ENCODE data around the gene RIPK3.

DNA sequence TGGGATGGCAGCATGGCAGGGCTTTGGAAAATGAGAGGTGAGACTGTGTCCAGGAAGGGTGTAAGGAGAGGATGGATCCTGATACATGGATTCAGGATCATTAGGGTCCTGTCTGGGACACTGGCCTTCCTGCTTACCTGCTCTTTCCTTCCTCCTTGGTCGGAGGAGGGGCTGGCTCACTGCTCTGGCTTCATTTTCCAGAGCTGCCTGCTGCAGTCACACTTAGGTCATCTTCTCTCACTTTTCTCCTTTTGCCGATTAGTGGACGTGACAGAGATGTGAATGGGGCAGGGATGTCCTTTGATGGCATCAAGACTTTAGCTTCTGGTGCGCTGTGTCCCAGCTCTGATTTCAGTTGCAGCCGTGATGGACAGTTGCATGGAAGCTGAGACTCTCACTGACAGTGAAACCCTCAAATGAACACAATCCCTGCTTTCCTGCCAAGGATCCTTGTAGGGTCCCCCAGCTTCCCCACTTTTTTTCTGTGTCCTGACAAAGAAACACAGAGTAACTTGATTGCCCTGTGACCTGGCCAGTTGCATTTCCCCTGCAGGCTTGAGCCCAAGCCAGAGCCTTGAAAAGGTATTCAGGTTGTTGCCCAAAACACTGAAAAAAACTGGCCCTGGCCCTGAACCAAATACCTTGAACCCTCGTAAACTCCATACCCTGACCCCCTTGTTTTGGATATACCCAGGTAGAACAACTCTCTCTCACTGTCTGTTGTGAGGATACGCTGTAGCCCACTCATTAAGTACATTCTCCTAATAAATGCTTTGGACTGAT lies 31.3 kb downstream of the RIPK3 start:
- TF ChIP-seq, protein P1, sequence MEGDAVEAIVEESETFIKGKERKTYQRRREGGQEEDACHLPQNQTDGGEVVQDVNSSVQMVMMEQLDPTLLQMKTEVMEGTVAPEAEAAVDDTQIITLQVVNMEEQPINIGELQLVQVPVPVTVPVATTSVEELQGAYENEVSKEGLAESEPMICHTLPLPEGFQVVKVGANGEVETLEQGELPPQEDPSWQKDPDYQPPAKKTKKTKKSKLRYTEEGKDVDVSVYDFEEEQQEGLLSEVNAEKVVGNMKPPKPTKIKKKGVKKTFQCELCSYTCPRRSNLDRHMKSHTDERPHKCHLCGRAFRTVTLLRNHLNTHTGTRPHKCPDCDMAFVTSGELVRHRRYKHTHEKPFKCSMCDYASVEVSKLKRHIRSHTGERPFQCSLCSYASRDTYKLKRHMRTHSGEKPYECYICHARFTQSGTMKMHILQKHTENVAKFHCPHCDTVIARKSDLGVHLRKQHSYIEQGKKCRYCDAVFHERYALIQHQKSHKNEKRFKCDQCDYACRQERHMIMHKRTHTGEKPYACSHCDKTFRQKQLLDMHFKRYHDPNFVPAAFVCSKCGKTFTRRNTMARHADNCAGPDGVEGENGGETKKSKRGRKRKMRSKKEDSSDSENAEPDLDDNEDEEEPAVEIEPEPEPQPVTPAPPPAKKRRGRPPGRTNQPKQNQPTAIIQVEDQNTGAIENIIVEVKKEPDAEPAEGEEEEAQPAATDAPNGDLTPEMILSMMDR (IDR thresholded peaks at IDR 0.05; ENCODE audit: control extremely low read depth in 1 of 3, insufficient read depth in 1 of 3, low read depth in 1 of 3, low read length in 3 of 3): no peak
- TF ChIP-seq ZNF274 (IDR thresholded peaks at IDR 0.05; ENCODE audit: borderline replicate concordance, extremely low read depth, low read length) (no peak), EZH2 (IDR thresholded peaks at IDR 0.05; ENCODE audit: low read depth, low read length, severe bottlenecking) (no peak), SIN3A (conservative IDR thresholded peaks at IDR 0.05 in 1 of 2, IDR thresholded peaks at IDR 0.05 in 1 of 2; ENCODE audit: low read depth in 1 of 2, low read length in 2 of 2) (no peak), SP2 (IDR thresholded peaks at IDR 0.05; ENCODE audit: low read length) (no peak), TAF1 (IDR thresholded peaks at IDR 0.05; ENCODE audit: low read depth, low read length) (no peak), EGR1 (IDR thresholded peaks at IDR 0.05; ENCODE audit: borderline replicate concordance, low read depth, low read length) (no peak), CREB1 (IDR thresholded peaks at IDR 0.05) (no peak), POLR2AphosphoS5 (IDR thresholded peaks at IDR 0.05; ENCODE audit: low read depth, low read length) (no peak), SIRT6 (IDR thresholded peaks at IDR 0.05; ENCODE audit: low read length) (no peak)
- TF ChIP-seq, protein P2, sequence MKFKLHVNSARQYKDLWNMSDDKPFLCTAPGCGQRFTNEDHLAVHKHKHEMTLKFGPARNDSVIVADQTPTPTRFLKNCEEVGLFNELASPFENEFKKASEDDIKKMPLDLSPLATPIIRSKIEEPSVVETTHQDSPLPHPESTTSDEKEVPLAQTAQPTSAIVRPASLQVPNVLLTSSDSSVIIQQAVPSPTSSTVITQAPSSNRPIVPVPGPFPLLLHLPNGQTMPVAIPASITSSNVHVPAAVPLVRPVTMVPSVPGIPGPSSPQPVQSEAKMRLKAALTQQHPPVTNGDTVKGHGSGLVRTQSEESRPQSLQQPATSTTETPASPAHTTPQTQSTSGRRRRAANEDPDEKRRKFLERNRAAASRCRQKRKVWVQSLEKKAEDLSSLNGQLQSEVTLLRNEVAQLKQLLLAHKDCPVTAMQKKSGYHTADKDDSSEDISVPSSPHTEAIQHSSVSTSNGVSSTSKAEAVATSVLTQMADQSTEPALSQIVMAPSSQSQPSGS (IDR thresholded peaks at IDR 0.05; ENCODE audit: low read length): no peak
- TF ChIP-seq, protein P3, sequence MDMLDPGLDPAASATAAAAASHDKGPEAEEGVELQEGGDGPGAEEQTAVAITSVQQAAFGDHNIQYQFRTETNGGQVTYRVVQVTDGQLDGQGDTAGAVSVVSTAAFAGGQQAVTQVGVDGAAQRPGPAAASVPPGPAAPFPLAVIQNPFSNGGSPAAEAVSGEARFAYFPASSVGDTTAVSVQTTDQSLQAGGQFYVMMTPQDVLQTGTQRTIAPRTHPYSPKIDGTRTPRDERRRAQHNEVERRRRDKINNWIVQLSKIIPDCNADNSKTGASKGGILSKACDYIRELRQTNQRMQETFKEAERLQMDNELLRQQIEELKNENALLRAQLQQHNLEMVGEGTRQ (IDR thresholded peaks at IDR 0.05; ENCODE audit: low read length): no peak
- TF ChIP-seq, protein P4, sequence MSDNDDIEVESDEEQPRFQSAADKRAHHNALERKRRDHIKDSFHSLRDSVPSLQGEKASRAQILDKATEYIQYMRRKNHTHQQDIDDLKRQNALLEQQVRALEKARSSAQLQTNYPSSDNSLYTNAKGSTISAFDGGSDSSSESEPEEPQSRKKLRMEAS (IDR thresholded peaks at IDR 0.05): no peak
